Measurements from ENCODE around the gene GBE1.
"Not testable (repeated sequence)": the region's sequence is repeated elsewhere in the genome, so short reads cannot be mapped to it uniquely, and the experiment has no call there.

The GBE1 gene

GRCh38 chr3:81516042-81516441 lies 245.4 kb downstream of the GBE1 start:
- DNase-seq: no peak

- no peak for DNase-seq
Measured at GRCh38 chr3:81513591-81513990, 247.9 kb downstream of the GBE1 start.

GRCh38 chr3:81503026-81503425 lies 258.4 kb downstream of the GBE1 start:
- no peak for DNase-seq

GRCh38 chr3:81502236-81502635 lies 259.2 kb downstream of the GBE1 start:
- no peak for DNase-seq

- no peak for DNase-seq
Measured at GRCh38 chr3:81500039-81500438, 261.4 kb downstream of the GBE1 start.

- no peak for DNase-seq
Measured at GRCh38 chr3:81497572-81498251, 263.7 kb downstream of the GBE1 start.

- DNase-seq: no peak
Measured at GRCh38 chr3:81496407-81497104, 264.9 kb downstream of the GBE1 start.

- not testable (repeated sequence) for DNase-seq
Measured at GRCh38 chr3:81492471-81492870, 269.0 kb downstream of the GBE1 start.

- no peak for DNase-seq
Measured at GRCh38 chr3:81492040-81492439, 269.4 kb downstream of the GBE1 start.

GRCh38 chr3:81490541-81491288 lies 270.7 kb downstream of the GBE1 start:
- DNase-seq: peak; percentile 72

- no peak for DNase-seq
Measured at GRCh38 chr3:81485444-81485865, 276.0 kb downstream of the GBE1 start.

- no peak for DNase-seq
Measured at GRCh38 chr3:81484520-81484919, 276.9 kb downstream of the GBE1 start.

GRCh38 chr3:81483046-81483445 lies 278.4 kb downstream of the GBE1 start:
- DNase-seq: no peak

- no peak for DNase-seq
Measured at GRCh38 chr3:81477740-81478139, 283.7 kb downstream of the GBE1 start.

- no peak for DNase-seq
Measured at GRCh38 chr3:81476692-81477091, 284.8 kb downstream of the GBE1 start.

GRCh38 chr3:81472600-81473362 lies 288.7 kb downstream of the GBE1 start:
- DNase-seq: no peak

GRCh38 chr3:81470524-81471278 lies 290.7 kb downstream of the GBE1 start:
- no peak for DNase-seq

GRCh38 chr3:81468391-81468790 lies 293.1 kb downstream of the GBE1 start:
- DNase-seq: no peak

GRCh38 chr3:81466201-81466560 lies 295.3 kb downstream of the GBE1 start:
- DNase-seq: no peak

GRCh38 chr3:81465510-81466200 lies 295.8 kb downstream of the GBE1 start:
- no peak for DNase-seq

GRCh38 chr3:81463781-81464180 lies 297.7 kb downstream of the GBE1 start:
- DNase-seq: no peak

GRCh38 chr3:81462921-81463320 lies 298.5 kb downstream of the GBE1 start:
- DNase-seq: no peak

Data from T-helper 9 cell (primary cell).